ENCODE measurements around the gene MKS1.
A peak's percentile ranks its signal among the peaks of the same experiment; 100 is the strongest.

MKS1 gene

DNA sequence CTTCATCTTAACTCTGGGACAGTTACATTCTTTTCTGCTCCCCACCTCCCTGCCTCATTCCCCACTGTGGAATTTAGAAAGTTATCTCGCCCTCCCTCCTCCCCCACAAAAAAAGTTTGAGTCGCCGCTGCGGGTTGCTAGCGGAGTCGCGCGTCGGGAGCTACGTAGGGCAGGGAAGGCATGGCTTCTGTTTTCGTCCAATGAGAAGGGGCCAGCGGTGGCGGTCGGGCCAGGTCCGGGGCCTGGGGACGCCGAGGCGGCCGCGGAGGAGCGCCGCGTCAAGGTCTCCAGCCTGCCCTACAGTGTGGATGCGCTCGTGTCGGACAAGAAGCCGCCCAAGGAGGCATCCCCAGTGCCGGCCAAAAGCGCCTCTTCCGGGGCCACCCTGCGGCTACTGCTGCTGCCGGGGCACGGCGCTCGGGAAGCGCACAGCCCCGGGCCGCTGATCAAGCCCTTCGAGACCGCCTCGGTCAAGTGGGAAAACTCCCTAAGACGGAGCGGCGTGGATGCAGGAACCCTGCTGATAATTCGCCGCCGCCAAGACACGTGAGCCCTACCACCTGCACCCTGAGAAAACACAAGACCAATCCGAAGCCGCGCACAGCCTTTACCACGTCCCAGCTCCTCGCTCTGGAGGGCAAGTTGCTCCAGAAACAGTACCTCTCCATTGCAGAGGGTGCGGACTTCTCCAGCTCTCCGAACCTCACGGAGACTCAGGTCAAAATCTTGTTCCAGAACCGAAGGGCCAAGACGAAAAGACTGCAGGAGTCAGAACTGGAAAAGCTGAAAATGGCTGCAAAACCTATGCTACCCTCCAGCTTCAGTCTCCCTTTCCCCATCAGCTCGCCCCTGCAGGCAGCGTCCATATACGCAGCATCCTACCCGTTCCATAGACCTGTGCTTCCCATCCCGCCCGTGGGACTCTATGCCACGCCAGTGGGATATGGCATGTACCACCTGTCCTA, 61.9 kb downstream of the MKS1 start:
- DNase-seq = peak; percentile 45

All from activated effector memory CD4-positive, alpha-beta T cell treated with Interleukin-2 at 50 U/mL for 16 hours (primary cell).